GM12878 (cell line): ENCODE results near the gene CAMTA2. TPM values are rescaled to one million over a fixed set of nuclear protein-coding genes. Genes with fewer than 3 reads are reported as not detected.

Experiments used
- BMI1 ChIP-seq: fragments of 450-650 bp; IDR thresholded peaks from 2 replicates; pipeline ENCODE4 v1.6.1; 2016; ENCODE audit warnings: mild to moderate bottlenecking, moderate library complexity, borderline replicate concordance
- BRCA1 ChIP-seq: IDR thresholded peaks from 2 replicates; pipeline ENCODE4 v1.6.1; 2011; ENCODE audit warnings: low read depth, low read length, improper control_type of control experiment
- CBX5 ChIP-seq: sonication (generic); IDR thresholded peaks from 2 replicates; pipeline ENCODE4 v1.6.1; 2016; ENCODE audit warnings: low read depth, moderate library complexity, mild to moderate bottlenecking, inconsistent platforms
- HDAC2 ChIP-seq: fragments of 200-600 bp; sonication (generic); IDR thresholded peaks from 2 replicates; pipeline ENCODE4 v1.6.1; 2017
- IKZF2 ChIP-seq, 2 experiments: fragments of 450-650 bp; IDR thresholded peaks; 2 replicates each; pipeline ENCODE4 v1.6.1; 2017; ENCODE audit warnings: mild to moderate bottlenecking in 2 of 2, moderate library complexity in 2 of 2
- NFXL1 ChIP-seq: fragments of 450-650 bp; IDR thresholded peaks from 2 replicates; pipeline ENCODE4 v1.6.1; 2017; ENCODE audit warnings: antibody characterized with exemption, mild to moderate bottlenecking, borderline replicate concordance
- NFYB ChIP-seq: IDR thresholded peaks from 2 replicates; pipeline ENCODE4 v1.6.1; 2011; ENCODE audit warnings: low read depth, mild to moderate bottlenecking, low read length, improper control_type of control experiment, moderate library complexity; ENCODE audit not compliant: insufficient read depth
- NRF1 ChIP-seq: conservative IDR thresholded peaks from 2 replicates; pipeline ENCODE4 v1.6.1; 2011; ENCODE audit warnings: mild to moderate bottlenecking, low read depth, low read length, improper control_type of control experiment
- PKNOX1 ChIP-seq: fragments of 450-650 bp; IDR thresholded peaks from 2 replicates; pipeline ENCODE4 v1.6.1; 2016; ENCODE audit warnings: mild to moderate bottlenecking
- POU2F2 ChIP-seq: IDR thresholded peaks from 3 replicates; pipeline ENCODE4 v1.6.1; 2011; ENCODE audit warnings: low read depth, mild to moderate bottlenecking, low read length, borderline replicate concordance
- RAD21 ChIP-seq: IDR thresholded peaks from 2 replicates; pipeline ENCODE4 v1.6.1; 2011; ENCODE audit warnings: mild to moderate bottlenecking, low read depth, low read length, moderate library complexity; ENCODE audit not compliant: insufficient read depth
- RELA ChIP-seq: fragments of 450-650 bp; IDR thresholded peaks from 2 replicates; pipeline ENCODE4 v1.8.0; 2014; ENCODE audit warnings: borderline replicate concordance; ENCODE audit not compliant: partially characterized antibody
- RELB ChIP-seq: fragments of 450-650 bp; IDR thresholded peaks from 2 replicates; pipeline ENCODE4 v1.6.1; 2017; ENCODE audit warnings: low read depth, mild to moderate bottlenecking, moderate library complexity
- SMARCA5 ChIP-seq: fragments of 450-650 bp; IDR thresholded peaks from 2 replicates; pipeline ENCODE4 v1.6.1; 2017; ENCODE audit warnings: mild to moderate bottlenecking
- SP1 ChIP-seq: IDR thresholded peaks from one replicate; pipeline ENCODE4 v1.6.1; 2011; ENCODE audit warnings: low read depth, low read length
- SREBF2 ChIP-seq: IDR thresholded peaks from 2 replicates; pipeline ENCODE4 v1.6.1; 2012; ENCODE audit warnings: mild to moderate bottlenecking, low read length
- STAT1 ChIP-seq: fragments of 450-650 bp; conservative IDR thresholded peaks from 2 replicates; pipeline ENCODE4 v1.6.1; 2014; ENCODE audit warnings: antibody characterized with exemption, mild to moderate bottlenecking
- STAT3 ChIP-seq: IDR thresholded peaks from 2 replicates; pipeline ENCODE4 v1.6.1; 2011; ENCODE audit warnings: low read depth, low read length, improper control_type of control experiment
- USF2 ChIP-seq: IDR thresholded peaks from 2 replicates; pipeline ENCODE4 v1.6.1; 2011; ENCODE audit warnings: low read depth, low read length, improper control_type of control experiment, borderline replicate concordance
- WRNIP1 ChIP-seq: IDR thresholded peaks from 2 replicates; pipeline ENCODE4 v1.6.1; 2011; ENCODE audit warnings: low read depth, low read length, improper control_type of control experiment, borderline replicate concordance
- ZBED1 ChIP-seq: IDR thresholded peaks from 2 replicates; pipeline ENCODE4 v1.6.1; 2016; ENCODE audit warnings: borderline replicate concordance
- ZBTB33 ChIP-seq: fragments of 450-650 bp; IDR thresholded peaks from 2 replicates; pipeline ENCODE4 v1.6.1; 2017; ENCODE audit warnings: mild to moderate bottlenecking
- polyA plus RNA-seq, 11 experiments: library from polyadenylated mRNA; depleted of rRNA in 4 of 11; unstranded in 6 of 11; stranded (reverse) in 5 of 11; fragments of >200 nt; fragmentation: Nextera tagmentation in 4 of 11; fragmentation: Illumina TruSeq in 1 of 11; extraction: Ambion mirVana in 4 of 11; extraction: Trizol in 1 of 11; gene quantifications; 1 replicate in 1 of 11; 2 replicates in 10 of 11; pipeline versions ENCODE4 v1.2.1 to v1.2.3, GENCODE V29; 2011 to 2016; ENCODE audit warnings: inconsistent platforms in 2 of 11, missing spikeins in 2 of 11, low read depth in 1 of 11
- total RNA-seq, 4 experiments: library from RNA; depleted of rRNA in 3 of 4; stranded (reverse); fragments of >200 nt in 3 of 4; fragmentation: Illumina TruSeq in 1 of 4; extraction: Trizol in 1 of 4; gene quantifications; 2 replicates each; pipeline versions ENCODE4 v1.2.1 to v1.2.3, GENCODE V29; 2013 to 2021
- TF ChIP-seq, protein P1 (sequence below): IDR thresholded peaks from 2 replicates; pipeline ENCODE4 v1.6.1; 2012; ENCODE audit warnings: low read length, inconsistent platforms

Gene CAMTA2
- total and polyA plus RNA-seq, 10 of the 15 experiments (the other 5 are each of a cell fraction or from before 2014, with no cell fraction given): 0.42 to 29.3 (median 11.2) TPM

DNA sequence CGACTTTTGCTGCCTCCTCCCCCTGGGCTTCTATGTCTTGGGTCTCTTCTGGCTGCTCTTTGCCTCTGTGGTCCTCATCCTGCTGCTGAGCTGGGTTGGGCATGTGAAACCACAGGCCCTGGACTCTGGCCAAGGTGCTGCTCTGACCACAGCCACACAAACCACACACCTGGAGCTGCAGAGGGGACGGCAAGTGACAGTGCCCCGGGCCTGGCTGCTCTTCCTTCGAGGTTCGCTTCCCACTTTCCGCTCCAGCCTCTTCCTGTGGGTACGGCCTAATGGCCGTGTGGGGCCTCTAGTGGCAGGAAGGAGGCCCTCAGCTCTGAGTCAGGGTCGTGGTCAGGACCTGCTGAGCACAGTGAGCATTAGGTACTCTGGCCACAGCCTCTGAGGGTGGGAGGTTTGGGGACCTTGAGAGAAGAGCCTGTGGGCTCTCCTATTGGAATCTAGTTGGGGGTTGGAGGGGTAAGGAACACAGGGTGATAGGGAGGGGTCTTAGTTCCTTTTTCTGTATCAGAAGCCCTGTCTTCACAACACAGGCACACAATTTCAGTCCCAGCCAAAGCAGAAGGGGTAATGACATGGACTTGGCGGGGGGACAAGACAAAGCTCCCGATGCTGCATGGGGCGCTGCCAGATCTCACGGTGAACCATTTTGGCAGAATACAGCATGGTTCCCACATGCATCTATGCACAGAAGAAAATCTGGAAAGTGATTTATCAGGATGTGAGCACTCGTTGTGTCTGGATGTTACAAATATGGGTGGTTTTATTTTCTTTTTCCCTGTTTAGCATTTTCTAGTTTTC, 53.1 kb downstream of the CAMTA2 start (continued):
- TF ChIP-seq ZBTB33 (no peak), PKNOX1 (no peak), USF2 (no peak), ZBED1 (no peak), SMARCA5 (no peak), NRF1 (no peak), SREBF2 (no peak), WRNIP1 (no peak), NFYB (no peak), POU2F2 (no peak), STAT1 (no peak), SP1 (no peak), IKZF2 (IDR thresholded peaks at IDR 0.05) (peak; percentile 65 to 67; a peak in 2 of 4 replicates), BMI1 (no peak), RAD21 (peak; percentile 24; the same call in 1 of the 2 replicates), BRCA1 (no peak), HDAC2 (no peak), RELB (no peak), RELA (no peak), CBX5 (no peak), STAT3 (no peak), NFXL1 (no peak)
- TF ChIP-seq, protein P1, sequence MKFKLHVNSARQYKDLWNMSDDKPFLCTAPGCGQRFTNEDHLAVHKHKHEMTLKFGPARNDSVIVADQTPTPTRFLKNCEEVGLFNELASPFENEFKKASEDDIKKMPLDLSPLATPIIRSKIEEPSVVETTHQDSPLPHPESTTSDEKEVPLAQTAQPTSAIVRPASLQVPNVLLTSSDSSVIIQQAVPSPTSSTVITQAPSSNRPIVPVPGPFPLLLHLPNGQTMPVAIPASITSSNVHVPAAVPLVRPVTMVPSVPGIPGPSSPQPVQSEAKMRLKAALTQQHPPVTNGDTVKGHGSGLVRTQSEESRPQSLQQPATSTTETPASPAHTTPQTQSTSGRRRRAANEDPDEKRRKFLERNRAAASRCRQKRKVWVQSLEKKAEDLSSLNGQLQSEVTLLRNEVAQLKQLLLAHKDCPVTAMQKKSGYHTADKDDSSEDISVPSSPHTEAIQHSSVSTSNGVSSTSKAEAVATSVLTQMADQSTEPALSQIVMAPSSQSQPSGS: no peak
